ENCODE results near the gene ASPG. TPM values are rescaled to one million over a fixed set of nuclear protein-coding genes. Genes with fewer than 3 reads are reported as not detected.

The ASPG gene
- total RNA-seq, 2 donors from 2014 or later = 0.30 TPM; not detected in 1

DNA sequence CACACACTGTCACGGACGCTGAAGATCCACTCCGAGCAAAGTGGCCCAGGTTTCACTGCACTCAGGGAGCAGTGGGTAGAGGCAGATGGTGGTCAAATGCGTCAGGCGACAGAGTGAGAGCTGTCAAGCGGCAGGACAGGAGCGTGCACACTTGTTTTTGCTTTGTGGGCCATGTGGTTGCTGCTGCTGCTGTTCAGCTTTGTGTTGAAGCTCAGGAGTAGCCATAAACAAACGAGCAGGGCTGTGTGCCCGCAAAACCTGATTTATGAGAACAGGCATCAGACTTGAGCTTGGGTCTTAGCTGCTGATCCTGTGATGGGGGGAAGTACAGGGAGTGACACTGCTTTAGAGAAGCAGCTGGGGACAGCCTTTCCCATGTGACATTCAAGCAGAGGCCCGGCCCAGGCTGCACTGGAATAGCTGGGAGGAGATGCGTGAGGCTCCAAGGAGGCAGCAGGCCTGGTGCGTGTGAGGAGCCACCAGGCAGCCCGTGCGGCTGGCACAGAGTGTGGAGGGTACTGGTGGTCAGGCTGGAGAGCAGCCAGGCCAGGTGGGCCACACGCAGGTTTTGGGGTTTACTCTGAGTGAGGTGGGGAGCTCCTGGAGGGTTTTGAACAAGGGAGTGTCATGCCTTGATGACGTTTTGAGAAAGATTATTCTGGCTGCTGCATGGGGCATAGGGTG lies 31.1 kb upstream of the ASPG start:
- ATAC-seq (replicated peaks in 1 of 2) (no peak), DNase-seq (no peak)
- H3K36me3 Mint-ChIP-seq (ENCODE audit: insufficient read depth in 2 of 2) = no peaks in the 10 kb centered on the region
- no peaks in the 10 kb centered on the region for H3K4me1 Mint-ChIP-seq (ENCODE audit: low read depth)
- H3K27ac Mint-ChIP-seq = no peak overlapping the region
- peaks cover 18% of the 10 kb centered on the region for H3K27me3 Mint-ChIP-seq (ENCODE audit: low read depth)
- H3K4me3 Mint-ChIP-seq = no peak overlapping the region
- no peaks in the 10 kb centered on the region for H3K9me3 Mint-ChIP-seq

DNA sequence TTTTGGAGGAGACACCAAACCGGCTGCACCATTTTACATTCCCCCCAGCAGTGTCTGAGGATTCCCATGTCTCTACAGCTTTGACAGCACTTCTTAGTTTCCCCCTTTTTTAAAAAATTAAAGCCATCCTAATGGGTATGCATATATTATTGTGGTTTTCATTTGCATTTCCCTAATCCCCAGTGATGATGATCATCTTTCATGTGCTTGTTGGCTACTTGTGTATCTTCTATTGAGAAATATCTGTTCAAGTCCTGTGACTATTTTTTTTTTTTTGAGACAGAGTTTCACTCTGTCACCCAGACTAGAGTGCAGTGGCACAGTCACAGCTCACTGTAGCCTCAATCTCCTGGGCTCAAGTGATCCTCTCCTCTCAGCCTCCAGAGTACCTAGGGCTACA lies 23.2 kb upstream of the ASPG start:
- H3K4me3 Mint-ChIP-seq = no peak overlapping the region
- peaks cover 26% of the 10 kb centered on the region for H3K27me3 Mint-ChIP-seq (ENCODE audit: low read depth)
- H3K9me3 Mint-ChIP-seq = peaks cover 2 to 3% of the 10 kb centered on the region in 2 donors
- ATAC-seq (replicated peaks in 1 of 2) = no peak
- no peaks in the 10 kb centered on the region for H3K4me1 Mint-ChIP-seq (ENCODE audit: low read depth)
- no peak for DNase-seq
- no peak overlapping the region for H3K27ac Mint-ChIP-seq
- peaks cover 2 to 4% of the 10 kb centered on the region in 2 donors for H3K36me3 Mint-ChIP-seq (ENCODE audit: insufficient read depth in 2 of 2)

DNA sequence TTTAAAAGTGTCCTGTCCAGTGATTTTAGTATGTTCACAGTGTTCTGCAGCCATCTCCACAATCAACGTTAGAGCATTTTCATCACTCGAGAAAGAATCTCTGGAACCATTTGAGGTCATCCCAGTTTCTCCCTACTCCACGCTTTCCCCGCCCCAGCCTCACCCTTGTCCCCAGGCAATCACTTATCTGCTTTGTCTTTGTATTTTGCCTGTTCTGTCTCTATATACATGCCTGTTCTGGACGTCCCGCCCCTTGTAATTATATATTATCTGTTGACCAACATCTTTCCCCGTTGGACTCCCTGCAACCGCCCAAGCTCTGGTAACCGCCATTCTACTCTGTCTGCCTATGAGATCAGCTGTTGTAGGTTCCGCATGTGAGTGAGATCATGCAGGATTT lies 21.5 kb upstream of the ASPG start:
- DNase-seq (no peak), ATAC-seq (replicated peaks in 1 of 2) (no peak)
- peaks cover 3 to 4% of the 10 kb centered on the region in 2 donors for H3K9me3 Mint-ChIP-seq
- no peaks in the 10 kb centered on the region for H3K4me1 Mint-ChIP-seq (ENCODE audit: low read depth)
- no peak overlapping the region for H3K27ac Mint-ChIP-seq
- peaks cover 34% of the 10 kb centered on the region for H3K27me3 Mint-ChIP-seq (ENCODE audit: low read depth)
- peaks cover 2 to 4% of the 10 kb centered on the region in 2 donors for H3K36me3 Mint-ChIP-seq (ENCODE audit: insufficient read depth in 2 of 2)
- H3K4me3 Mint-ChIP-seq = no peak overlapping the region

DNA sequence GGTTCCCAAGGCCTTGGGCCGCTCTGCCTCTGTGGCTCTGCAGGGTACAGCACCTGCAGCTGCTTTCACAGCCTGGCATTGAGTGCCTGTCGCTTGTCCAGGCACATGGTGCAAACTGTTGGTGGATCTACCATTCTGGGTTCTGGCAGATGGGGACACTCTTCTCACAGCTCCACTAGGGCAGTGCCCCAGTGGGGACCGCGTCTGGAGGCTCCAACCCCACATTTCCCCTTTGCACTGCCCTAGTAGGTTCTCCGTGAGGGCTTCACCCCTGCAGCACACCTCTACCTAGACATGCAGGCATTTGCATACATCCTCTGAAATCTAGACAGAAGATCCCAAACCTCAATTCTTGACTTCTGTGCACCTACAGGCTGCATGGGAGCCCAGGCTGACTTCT lies 19.2 kb upstream of the ASPG start:
- DNase-seq = no peak
- ATAC-seq (replicated peaks in 1 of 2) = no peak
- peaks cover 24% of the 10 kb centered on the region for H3K27me3 Mint-ChIP-seq (ENCODE audit: low read depth)

DNA sequence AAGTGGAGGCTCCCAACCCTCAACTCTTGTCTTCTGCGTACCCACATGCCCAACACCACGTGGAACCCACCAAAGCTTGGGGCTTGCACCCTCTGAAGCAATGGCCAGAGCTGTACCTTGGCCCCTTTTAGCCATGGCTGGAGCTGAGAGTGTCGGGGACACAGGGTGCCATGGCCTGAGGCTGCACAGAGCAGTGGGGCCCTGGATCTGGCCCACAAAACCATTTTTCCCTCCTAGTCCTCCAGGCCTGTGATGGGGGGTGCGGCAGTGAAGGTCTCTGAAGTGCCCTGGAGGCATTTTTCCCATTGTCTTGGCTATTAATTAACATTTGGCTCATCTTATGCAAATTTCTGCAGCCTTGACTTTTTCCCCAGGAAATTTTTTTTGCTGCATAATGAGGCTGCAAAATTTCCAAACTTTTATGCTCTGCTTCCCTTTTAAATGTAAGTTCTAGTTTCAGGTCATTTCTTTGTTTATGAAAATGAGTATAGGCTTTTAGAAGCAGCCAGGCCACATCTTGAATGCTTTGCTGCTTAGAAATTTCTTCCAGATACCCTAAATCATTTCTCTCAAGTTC lies 18.7 kb upstream of the ASPG start:
- H3K27ac Mint-ChIP-seq = no peak overlapping the region
- H3K27me3 Mint-ChIP-seq (ENCODE audit: low read depth) = peaks cover 23% of the 10 kb centered on the region
- peaks cover 3 to 4% of the 10 kb centered on the region in 2 donors for H3K9me3 Mint-ChIP-seq
- H3K4me3 Mint-ChIP-seq = no peak overlapping the region
- H3K36me3 Mint-ChIP-seq (ENCODE audit: insufficient read depth in 2 of 2) = peaks cover 2 to 4% of the 10 kb centered on the region in 2 donors
- ATAC-seq (replicated peaks in 1 of 2) = no peak
- no peaks in the 10 kb centered on the region for H3K4me1 Mint-ChIP-seq (ENCODE audit: low read depth)
- no peak for DNase-seq

More for the DNA sequence above, 19.2 kb upstream of the ASPG start:
- Mint-ChIP-seq H3K4me3 (no peak overlapping the region), H3K9me3 (peaks cover 3 to 4% of the 10 kb centered on the region in 2 donors), H3K4me1 (ENCODE audit: low read depth) (no peaks in the 10 kb centered on the region), H3K36me3 (ENCODE audit: insufficient read depth in 2 of 2) (peaks cover 2 to 4% of the 10 kb centered on the region in 2 donors), H3K27ac (no peak overlapping the region)

DNA sequence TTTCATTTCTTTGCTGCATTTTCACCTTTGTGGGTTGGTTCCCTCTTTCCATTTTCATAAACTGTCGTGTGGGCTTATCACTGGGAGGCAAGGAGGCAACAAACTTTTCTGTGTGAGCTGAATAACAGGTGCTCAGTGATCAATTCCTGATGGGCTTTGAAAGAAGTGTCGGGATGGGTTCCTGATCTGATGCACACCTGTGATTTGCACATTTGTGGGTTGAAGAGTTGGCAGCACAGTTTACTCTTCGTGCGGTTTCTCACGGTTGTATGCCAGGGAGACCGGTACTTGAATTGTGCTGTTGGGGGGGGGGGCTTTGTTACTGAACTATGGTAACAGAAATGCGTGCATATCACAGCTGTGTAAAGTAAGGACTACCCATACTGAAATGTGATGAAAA lies 16.0 kb upstream of the ASPG start:
- no peak for DNase-seq

DNA sequence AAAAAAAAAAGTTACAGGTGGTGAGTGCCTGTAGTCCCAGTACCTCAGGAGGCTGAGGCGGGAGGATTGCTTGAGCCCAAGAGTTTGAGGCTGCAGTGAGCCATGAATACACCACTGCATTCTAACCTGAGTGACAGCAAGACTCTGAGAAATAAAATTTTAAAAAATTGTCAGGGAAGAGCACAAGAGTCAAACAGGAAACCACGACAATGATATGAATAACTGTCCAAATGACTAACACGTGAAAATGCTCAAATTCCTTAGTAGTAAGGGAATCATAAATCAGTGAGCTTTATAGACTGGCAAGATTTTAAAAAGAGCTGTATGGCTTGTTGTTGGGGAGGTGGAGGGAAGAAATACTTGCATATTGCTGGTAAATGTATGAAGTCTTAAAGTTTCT lies 12.9 kb upstream of the ASPG start:
- no peak for DNase-seq

More for the DNA sequence above, 16.0 kb upstream of the ASPG start:
- no peak overlapping the region for H3K4me3 Mint-ChIP-seq
- no peak overlapping the region for H3K27ac Mint-ChIP-seq
- H3K36me3 Mint-ChIP-seq (ENCODE audit: insufficient read depth in 2 of 2) = peaks cover 7 to 10% of the 10 kb centered on the region in 2 donors
- H3K4me1 Mint-ChIP-seq (ENCODE audit: low read depth) = no peaks in the 10 kb centered on the region
- peaks cover 4 to 12% of the 10 kb centered on the region in 2 donors for H3K9me3 Mint-ChIP-seq
- peaks cover 12% of the 10 kb centered on the region for H3K27me3 Mint-ChIP-seq (ENCODE audit: low read depth)
- ATAC-seq (replicated peaks in 1 of 2) = no peak

DNA sequence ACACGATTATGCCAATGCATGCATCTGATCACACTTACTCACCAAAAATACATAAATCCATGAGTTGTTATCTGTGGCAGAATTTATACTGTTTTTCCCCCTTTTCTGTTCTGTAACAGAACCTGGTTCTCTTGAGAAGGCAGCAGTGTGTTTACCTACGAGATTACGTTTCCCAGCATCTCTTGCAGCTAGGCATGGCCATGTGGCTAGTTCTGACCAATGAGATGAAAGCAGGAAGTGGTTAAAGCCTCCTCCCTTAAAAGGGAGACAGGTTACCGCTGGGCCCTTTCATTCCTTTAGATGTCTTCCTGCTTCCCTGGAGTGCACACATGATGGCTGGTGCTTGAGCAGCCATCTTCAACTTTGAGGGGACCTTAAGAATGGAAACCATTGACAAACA lies 11.7 kb upstream of the ASPG start:
- no peak for DNase-seq
- no peaks in the 10 kb centered on the region for H3K27me3 Mint-ChIP-seq (ENCODE audit: low read depth)
- H3K27ac Mint-ChIP-seq = no peak overlapping the region
- no peak for ATAC-seq (replicated peaks in 1 of 2)
- H3K9me3 Mint-ChIP-seq = peaks cover 1 to 9% of the 10 kb centered on the region in 2 donors
- peaks cover 4 to 6% of the 10 kb centered on the region in 2 donors for H3K36me3 Mint-ChIP-seq (ENCODE audit: insufficient read depth in 2 of 2)
- peaks cover 19% of the 10 kb centered on the region for H3K4me1 Mint-ChIP-seq (ENCODE audit: low read depth)
- no peak overlapping the region for H3K4me3 Mint-ChIP-seq

More for the DNA sequence above, 12.9 kb upstream of the ASPG start:
- H3K9me3 Mint-ChIP-seq = peaks cover 1 to 9% of the 10 kb centered on the region in 2 donors
- ATAC-seq (replicated peaks in 1 of 2) = no peak
- peaks cover 5% of the 10 kb centered on the region for H3K27me3 Mint-ChIP-seq (ENCODE audit: low read depth)
- H3K27ac Mint-ChIP-seq = no peak overlapping the region
- H3K36me3 Mint-ChIP-seq (ENCODE audit: insufficient read depth in 2 of 2) = peaks cover 4 to 6% of the 10 kb centered on the region in 2 donors
- H3K4me1 Mint-ChIP-seq (ENCODE audit: low read depth) = peaks cover 7% of the 10 kb centered on the region
- H3K4me3 Mint-ChIP-seq = no peak overlapping the region

DNA sequence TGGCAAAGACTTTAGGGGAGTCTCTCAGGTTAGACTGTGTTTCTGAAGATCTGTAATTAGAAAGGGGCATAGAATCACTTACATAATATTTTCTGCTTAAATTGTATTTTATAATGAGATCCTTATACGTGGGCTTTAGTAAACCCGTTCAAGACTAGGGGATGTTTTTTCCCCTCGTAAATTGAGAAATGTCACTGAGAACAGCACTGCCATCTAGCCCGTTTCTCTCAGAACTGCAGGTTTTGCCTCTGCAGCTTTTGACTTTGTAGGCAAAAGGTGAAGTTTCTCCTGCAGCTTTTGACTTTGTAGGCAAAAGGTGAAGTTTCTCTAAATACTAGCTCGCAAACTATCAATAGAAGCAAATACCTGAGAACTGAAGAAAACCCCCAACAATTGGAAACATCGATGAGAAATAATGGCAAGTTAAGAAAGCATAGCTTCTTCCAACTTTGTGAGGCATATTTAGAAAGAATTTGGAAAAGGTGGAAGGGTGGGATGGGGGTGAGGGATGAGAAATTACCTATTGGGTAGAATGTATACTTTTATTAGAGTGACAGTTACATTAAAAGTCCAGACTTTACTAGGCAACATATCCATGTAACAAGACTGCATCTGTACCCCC lies 9.9 kb upstream of the ASPG start:
- H3K9me3 Mint-ChIP-seq = peaks cover 1 to 9% of the 10 kb centered on the region in 2 donors
- no peaks in the 10 kb centered on the region for H3K27me3 Mint-ChIP-seq (ENCODE audit: low read depth)
- H3K4me1 Mint-ChIP-seq (ENCODE audit: low read depth) = peaks cover 20% of the 10 kb centered on the region
- H3K27ac Mint-ChIP-seq = no peak overlapping the region
- ATAC-seq (replicated peaks in 1 of 2) = no peak
- no peak overlapping the region for H3K4me3 Mint-ChIP-seq
- peaks cover 4 to 6% of the 10 kb centered on the region in 2 donors for H3K36me3 Mint-ChIP-seq (ENCODE audit: insufficient read depth in 2 of 2)
- DNase-seq = no peak

DNA sequence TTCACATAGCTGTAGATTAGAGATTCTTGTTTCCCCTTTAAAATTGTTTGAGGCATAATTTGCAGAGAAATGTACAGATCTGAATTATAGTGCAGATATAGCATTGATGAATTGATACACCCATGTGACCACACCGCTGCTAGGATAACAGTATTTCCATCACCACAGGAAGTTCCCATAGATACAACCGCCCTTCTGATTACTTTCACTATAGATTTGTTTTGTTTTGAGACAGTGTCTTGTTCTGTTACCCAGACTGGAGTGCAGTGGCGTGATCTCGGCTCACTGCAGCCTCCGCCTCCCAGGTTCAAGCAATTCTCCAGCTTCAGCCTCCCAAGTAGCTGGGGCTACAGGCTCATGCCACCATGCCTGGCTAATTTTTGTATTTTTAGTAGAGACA lies 8.8 kb upstream of the ASPG start:
- ATAC-seq (replicated peaks in 1 of 2) (peak in 1 of 2 donors; percentile 27), DNase-seq (no peak)
- Mint-ChIP-seq H3K36me3 (ENCODE audit: insufficient read depth in 2 of 2) (peaks cover 4 to 6% of the 10 kb centered on the region in 2 donors), H3K9me3 (peaks cover 1 to 9% of the 10 kb centered on the region in 2 donors), H3K4me3 (no peak overlapping the region), H3K27ac (no peak overlapping the region), H3K4me1 (ENCODE audit: low read depth) (peaks cover 20% of the 10 kb centered on the region), H3K27me3 (ENCODE audit: low read depth) (no peaks in the 10 kb centered on the region)

DNA sequence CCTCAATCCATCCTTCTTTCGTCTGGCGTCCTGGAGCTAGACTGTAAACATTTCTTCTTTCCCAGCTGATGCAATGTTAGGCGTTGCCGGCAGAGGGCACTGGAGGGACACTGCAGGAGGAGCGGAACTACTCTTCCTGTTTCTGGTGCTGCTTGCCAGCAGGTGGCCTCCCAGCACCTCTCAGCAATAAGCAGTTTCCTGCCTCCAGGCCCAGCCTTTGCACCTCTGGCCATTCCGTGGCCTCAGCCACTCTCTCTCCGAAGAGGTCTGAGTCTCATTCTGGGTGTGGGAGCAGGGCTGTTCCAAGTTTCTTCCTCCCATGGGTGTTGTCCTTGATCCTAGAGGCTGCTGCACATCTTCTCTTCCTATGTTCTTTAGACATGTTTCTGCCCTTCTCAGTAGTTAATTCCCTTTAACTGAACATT lies 7.5 kb upstream of the ASPG start:
- DNase-seq (peak; percentile 86 to 89), ATAC-seq (replicated peaks in 1 of 2) (peak; percentile 98)
- Mint-ChIP-seq H3K27me3 (ENCODE audit: low read depth) (no peaks in the 10 kb centered on the region), H3K36me3 (ENCODE audit: insufficient read depth in 2 of 2) (peaks cover 0 to 1% of the 10 kb centered on the region in 2 donors), H3K27ac (peak overlapping the region; percentile 62), H3K9me3 (peaks cover 0 to 5% of the 10 kb centered on the region in 2 donors), H3K4me1 (ENCODE audit: low read depth) (peaks cover 20% of the 10 kb centered on the region), H3K4me3 (peak overlapping the region; percentile 20 to 22)

DNA sequence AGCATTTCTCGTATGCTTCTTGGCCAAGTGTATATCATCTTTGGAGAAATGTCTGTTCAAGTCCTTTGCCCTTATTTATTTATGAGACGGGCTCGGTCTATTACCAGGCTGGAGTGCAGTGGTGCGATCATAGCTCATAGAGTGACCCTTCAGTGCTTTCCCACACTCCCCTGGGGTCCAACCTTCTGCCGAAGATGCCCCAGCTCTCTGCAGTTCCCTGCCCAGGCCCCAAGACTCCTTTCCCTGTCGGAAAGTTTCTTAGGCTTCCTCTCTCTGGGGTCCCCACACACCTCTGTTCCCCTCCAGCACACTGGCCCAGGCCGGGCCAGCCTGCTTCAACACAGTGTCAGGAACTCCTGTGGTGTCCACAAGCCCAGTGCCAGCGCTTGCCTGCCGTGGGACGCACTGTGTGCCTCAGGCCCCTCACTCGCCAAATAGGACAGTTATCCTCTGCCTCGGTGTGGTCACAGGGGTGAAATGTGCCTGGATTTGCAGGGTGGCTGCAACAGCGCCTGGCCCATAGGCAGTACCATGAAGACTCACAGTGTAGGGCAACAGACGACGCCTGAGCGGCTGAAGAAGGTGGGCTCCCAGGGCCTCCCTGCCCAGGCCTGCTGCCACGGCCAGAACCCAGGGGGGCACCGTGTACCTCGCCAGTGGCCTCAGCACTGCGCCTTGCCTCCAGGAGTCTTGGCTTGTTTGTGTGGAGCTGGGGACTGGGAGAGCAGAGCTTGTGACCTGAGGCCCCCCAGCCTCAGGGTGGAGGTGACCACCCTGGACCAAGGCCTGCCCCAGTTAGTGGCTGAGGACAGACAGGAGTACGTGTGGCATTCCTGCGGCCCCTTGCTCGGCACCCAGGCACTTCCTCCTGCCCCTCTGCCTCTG lies 4.9 kb upstream of the ASPG start:
- ATAC-seq (replicated peaks in 1 of 2) (no peak), DNase-seq (no peak)
- H3K9me3 Mint-ChIP-seq = no peaks in the 10 kb centered on the region
- H3K4me3 Mint-ChIP-seq = no peak overlapping the region
- H3K27me3 Mint-ChIP-seq (ENCODE audit: low read depth) = peaks cover 8% of the 10 kb centered on the region
- H3K36me3 Mint-ChIP-seq (ENCODE audit: insufficient read depth in 2 of 2) = no peaks in the 10 kb centered on the region
- no peak overlapping the region for H3K27ac Mint-ChIP-seq
- H3K4me1 Mint-ChIP-seq (ENCODE audit: low read depth) = peaks cover 20% of the 10 kb centered on the region

Measured in activated T-cell treated with anti-CD3 and anti-CD28 coated beads, Interleukin-2, amount 50 U/mL, for 72 hours (primary cell).